ENCODE results near the gene PFN3. TPM values are rescaled to one million over a fixed set of nuclear protein-coding genes. Genes with fewer than 3 reads are reported as not detected.

PFN3 gene
- total and polyA plus RNA-seq, 2 of the 13 experiments (the other 11 are each of a cell fraction or from before 2014, with no cell fraction given) = not detected

GRCh38 chr5:177384134-177384533 lies 16.3 kb downstream of the PFN3 start, which contains the start of gene SLC34A1:
TSS of gene SLC34A1 (plus strand) at chr5:177384434. CDS start at chr5:177385742, 1,308 bp downstream.
- Histone ChIP-seq H3K4me3 (replicated peaks in 1 of 3; ENCODE audit: insufficient read depth in 1 of 3, low read depth in 2 of 3, low read length in 3 of 3) (0 out of 6 replicates have a peak within 1 kb of the TSS, but pooled peaks of 1 of the 3 experiments have one; percentile 9), H3K27me3 (ENCODE audit: control insufficient read depth in 1 of 2, insufficient read depth in 2 of 2, low read length in 2 of 2) (peaks cover 8 to 28% of the 10 kb centered on the region in 2 experiments; a peak in 4 of 5 replicates), H3K4me1 (ENCODE audit: insufficient read depth, low read length) (peaks cover 62% of the 10 kb centered on the region), H3K79me2 (ENCODE audit: insufficient read depth, low read length) (no peaks in the 10 kb centered on the region), H3K4me2 (ENCODE audit: low read depth, low read length) (peak within 1 kb of the TSS; percentile 5; the same call in 1 of the 2 replicates), H3K9me3 (ENCODE audit: low read length) (no peaks in the 10 kb centered on the region), H3K9ac (ENCODE audit: insufficient read depth, low read depth, low read length) (no peak within 1 kb of the TSS), H2AFZ (ENCODE audit: low read length) (no peak within 1 kb of the TSS), H3K36me3 (replicated peaks in 1 of 2; ENCODE audit: control insufficient read depth in 1 of 2, insufficient read depth in 2 of 2, low read length in 2 of 2) (no peaks in the 10 kb centered on the region), H3K27ac (ENCODE audit: extremely low read length, insufficient read depth, low read length) (no peak within 1 kb of the TSS), H4K20me1 (ENCODE audit: insufficient read depth, low read length) (no peaks in the 10 kb centered on the region)
- in situ Hi-C loops (cut with HindIII; ENCODE audit: extremely low pct_ligation_motif_present, low pct_unique_long_range_greater_than_20kb) = no loop called here
- no peak for TF ChIP-seq ZNF607 (CRISPR knock-in tag; IDR thresholded peaks at IDR 0.05; ENCODE audit: borderline replicate concordance)
- TF ChIP-seq SRSF4 (IDR thresholded peaks at IDR 0.05; ENCODE audit: low read depth, low read length, poor library complexity, severe bottlenecking) = no peak
- TF ChIP-seq RORA (CRISPR knock-in tag; IDR thresholded peaks at IDR 0.05) = no peak
- no peak for TF ChIP-seq ZNF12 (CRISPR knock-in tag; IDR thresholded peaks at IDR 0.05)
- no peak for TF ChIP-seq PATZ1 (CRISPR knock-in tag; IDR thresholded peaks at IDR 0.05)
- TF ChIP-seq SP1 (IDR thresholded peaks at IDR 0.05) = no peak
- no peak for TF ChIP-seq SP1 (CRISPR knock-in tag; IDR thresholded peaks at IDR 0.05)
- no peak for TF ChIP-seq BHLHE40 (IDR thresholded peaks at IDR 0.05; ENCODE audit: low read length)
- no peak for TF ChIP-seq KLF11 (CRISPR knock-in tag; IDR thresholded peaks at IDR 0.05)
- FAIRE-seq (no peak), ATAC-seq (no peak), DNase-seq (ENCODE audit: low spot score) (no peak)
- no TSS peak for BruUV-seq (replicated peaks)
- CTCF ChIA-PET (ENCODE audit: low intra/inter-chr PET ratio, low total read pairs) = no interaction called here
- 25% methylated on average over 4 of the region's 4 CpGs for WGBS (ENCODE audit: low lambda C conversion rate)
- intact Hi-C loops (cut with micrococcal nuclease; ENCODE audit: unreplicated experiment) = no loop called here
- POLR2A ChIA-PET = interaction anchor here (3.0 kb wide), 1 partner anchor 12 kb away, joined by 19 read pairs; no protein-coding TSS in a partner anchor

Measured in HepG2 (cell line).